NCI-H2107 treated with DMSO at 0.1 percent for 48 hours (cell line): ENCODE data around the gene ACP7.
"Not testable (repeated sequence)": the region's sequence is repeated elsewhere in the genome, so short reads cannot be mapped to it uniquely, and the experiment has no call there.

ENCODE experiments used
- DNase-seq: peaks from one replicate; lab custom pipeline; 2025; ENCODE audit not compliant: unreplicated experiment; lab: John Stamatoyannopoulos, UW

The ACP7 gene

DNA sequence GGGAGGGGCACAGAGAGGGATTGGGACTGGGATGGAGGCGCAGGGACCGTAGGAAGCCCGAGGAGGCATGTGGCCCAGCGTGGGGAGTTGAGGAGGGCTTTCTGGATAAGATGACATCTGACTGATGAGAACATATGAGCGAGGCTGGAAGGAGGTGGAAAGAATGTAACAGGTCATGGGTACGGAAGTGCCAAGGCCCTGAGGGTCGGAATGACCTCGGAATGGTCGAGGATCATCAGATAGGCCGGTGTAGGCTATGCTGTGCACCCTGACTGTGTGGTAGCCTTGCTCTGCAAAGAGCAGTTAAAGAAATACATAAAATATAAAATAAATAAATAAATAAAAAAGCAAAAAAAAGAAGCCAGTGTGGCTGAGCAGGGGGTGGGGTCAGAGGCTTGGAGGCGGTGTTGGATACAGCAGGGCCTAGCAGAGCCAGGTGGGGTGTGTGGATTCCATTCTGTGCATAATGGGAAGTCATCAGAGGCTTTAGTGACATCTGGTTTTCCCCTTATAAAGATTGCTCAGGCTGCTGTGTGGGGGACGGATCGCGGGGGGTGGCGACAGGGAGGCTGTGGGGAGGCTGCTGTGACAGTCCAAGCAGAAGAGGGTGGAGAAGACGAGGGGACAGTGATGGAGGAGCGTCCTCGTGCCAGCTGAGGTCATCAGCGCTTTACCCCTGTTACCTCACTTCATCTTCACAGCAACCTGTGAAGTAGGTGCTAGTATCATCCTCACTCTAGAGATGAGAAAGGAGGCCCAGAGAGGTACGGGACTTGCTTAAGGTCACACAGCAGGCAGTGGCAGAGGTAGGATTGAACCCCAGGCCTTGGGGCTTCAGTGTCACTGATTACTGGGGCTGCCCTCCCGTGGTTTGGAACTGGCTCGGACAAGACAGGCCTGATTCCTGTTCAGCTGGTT lies 46.4 kb downstream of the ACP7 start:
- DNase-seq, result no peak

DNA sequence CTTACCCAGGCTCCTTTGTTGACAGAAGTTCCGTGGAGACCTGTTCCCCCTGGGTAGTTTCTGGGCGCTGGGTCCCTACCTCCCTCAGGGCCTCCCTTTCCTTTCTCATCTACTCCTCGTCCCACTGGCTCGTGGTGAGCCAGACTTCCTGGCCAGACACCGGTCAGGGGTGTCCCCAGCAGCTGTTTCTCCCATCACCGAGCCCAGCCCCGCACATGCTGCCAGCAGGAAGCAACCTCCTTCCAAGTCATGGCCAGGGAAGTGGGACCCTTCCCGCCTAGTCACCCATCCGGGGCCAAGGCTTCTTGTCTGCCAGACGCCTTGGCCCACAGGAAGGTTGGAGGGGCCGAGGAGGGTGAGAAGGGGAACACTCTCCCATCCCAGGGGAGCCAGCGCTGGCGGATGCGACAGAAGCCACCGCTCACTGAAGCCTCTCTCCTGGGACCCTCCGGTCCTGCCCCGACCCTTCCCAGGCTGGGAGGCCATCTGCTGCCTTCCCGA lies 47.1 kb downstream of the ACP7 start:
- no peak for DNase-seq

DNA sequence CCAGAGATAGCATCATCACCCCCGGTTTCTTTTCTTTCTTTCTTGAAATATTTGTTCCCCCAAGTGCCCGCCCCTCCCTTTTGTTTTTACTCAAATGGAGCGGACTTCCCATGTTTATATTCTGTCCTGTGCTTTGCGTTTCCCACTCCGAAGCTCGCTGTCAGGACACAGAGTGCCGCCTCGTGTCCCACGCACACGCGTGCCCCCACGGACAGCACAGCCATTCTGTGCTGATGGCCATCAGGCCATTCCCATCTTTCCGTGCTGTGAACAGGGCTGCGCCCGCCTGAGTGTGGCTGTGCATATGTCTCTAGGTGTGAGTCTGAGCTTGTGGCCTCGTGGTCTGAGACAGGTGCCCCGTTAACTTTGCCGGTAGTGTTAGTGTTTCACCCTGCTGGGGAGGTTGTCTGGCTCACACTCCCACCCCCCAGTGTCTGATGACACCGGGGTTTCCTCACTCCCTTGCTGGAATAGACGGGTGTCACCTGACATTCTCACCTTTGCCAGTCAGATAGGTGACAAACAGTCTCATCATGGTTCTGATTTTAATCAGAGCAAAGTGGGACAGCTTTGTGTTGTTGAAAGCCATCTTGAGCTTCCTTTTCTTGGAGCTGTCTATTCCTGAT lies 48.3 kb downstream of the ACP7 start:
- DNase-seq, result no peak

DNA sequence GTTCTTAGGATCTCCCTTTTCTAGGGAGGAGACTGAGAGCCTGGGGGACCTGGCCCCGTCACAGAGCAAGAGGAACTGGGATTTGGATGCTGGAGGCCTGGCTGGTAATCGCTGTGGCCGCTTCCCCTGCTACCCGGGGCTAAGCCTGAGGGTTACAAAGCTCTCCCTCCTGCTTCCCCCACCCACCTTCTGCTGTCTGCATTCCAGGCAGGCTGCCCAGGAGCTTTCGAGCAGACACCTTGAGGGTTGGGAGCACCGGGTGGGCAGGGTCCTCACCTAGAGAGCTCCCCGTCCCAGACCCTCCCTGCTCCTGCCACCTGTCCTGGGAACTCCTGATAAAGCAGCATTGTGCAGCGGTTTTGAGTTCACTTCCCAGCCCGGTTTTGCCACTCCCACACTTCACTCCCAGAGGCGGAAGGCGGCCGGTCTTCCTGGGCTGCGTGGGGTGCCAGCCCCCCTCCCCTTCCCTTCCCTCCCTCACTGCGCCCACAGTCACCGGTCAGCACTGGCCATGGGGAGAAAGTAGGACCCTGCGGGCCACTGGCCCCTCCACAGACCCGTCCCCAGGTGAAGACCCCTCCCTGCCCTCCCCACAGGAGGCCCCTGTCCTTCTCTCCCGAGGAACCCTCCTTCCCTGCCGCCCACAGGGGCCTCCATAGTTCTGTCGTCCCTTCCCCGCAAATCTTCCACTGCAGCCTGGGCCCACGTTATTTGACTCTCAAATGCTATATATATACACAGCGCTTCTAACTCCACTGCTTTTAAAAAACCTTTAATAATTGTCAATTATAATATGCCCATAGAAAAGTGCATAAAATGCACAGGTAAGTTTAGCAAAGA lies 49.5 kb downstream of the ACP7 start:
- no peak for DNase-seq

DNA sequence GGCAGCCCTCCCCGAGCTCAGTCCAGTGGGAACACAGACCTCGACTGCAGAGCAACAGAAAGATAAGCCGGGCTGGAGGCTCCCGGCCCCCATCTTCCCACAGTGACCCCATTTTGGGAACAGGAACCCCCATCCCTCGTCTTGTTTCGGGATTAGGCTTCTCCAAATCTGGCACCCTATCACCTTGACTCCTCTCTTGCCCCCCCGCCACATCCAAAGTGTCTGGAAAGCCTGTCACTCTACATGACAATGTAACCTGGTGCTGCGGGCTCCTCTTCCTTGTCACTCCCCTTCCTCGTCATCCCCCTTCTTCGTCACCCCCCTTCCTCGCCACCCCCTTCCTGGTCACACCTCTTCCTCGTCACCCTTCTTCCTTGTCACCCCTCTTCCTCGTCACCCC lies 51.5 kb downstream of the ACP7 start:
- no peak for DNase-seq

DNA sequence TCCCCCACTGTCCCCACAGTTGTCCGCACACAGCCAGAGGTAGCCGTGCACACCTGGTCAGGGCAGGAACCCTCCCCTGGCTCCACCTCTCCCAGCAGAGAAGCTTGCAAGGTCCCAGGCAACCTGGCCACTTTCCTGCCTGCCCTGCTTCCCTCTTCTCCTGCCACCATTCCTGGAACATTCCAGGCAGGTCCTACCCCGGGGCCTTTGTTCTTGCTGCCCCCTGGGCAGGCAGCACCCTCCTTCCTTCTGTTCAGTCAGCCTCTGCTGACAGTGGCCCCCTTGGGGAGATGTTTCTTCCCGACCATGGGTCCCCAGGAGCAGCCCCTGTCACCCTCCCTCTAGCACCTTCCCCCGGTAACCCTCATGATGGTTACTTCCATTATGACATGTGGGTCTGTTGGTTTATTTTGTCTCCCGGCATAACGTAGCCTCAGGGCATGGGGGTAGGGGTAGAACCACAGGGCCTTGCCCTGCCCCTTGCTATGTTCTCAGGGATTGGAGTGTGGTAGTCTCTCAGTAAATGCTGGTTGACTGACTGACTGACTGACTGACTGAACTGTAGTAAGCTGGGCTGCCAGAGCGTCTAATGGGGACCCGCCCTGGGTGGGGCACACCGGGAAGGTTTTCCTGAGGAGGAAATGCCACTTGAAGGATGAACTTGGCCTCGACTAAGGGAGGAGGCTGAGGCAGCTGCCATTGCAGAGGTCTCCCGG lies 52.2 kb downstream of the ACP7 start:
- DNase-seq, result no peak

DNA sequence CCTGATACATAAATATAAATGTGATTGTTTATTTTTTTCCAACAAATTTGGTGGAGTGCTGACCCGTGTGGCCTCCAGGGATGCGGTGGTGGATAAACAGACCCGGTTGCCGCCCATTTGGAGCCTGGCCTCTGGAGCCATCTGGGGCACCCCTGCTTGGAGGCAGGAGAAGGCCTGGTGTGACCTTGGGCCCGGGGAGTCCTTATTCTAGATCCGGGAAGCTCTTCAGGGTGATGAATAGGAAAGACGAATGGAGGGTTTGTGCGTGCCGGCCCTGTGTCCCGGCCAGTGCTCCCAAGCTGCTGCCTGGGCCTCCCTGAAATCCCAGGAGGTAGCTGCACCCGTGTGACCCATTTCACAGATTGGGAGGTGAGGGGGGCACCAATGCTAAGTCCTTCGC lies 53.0 kb downstream of the ACP7 start:
- DNase-seq, result no peak

DNA sequence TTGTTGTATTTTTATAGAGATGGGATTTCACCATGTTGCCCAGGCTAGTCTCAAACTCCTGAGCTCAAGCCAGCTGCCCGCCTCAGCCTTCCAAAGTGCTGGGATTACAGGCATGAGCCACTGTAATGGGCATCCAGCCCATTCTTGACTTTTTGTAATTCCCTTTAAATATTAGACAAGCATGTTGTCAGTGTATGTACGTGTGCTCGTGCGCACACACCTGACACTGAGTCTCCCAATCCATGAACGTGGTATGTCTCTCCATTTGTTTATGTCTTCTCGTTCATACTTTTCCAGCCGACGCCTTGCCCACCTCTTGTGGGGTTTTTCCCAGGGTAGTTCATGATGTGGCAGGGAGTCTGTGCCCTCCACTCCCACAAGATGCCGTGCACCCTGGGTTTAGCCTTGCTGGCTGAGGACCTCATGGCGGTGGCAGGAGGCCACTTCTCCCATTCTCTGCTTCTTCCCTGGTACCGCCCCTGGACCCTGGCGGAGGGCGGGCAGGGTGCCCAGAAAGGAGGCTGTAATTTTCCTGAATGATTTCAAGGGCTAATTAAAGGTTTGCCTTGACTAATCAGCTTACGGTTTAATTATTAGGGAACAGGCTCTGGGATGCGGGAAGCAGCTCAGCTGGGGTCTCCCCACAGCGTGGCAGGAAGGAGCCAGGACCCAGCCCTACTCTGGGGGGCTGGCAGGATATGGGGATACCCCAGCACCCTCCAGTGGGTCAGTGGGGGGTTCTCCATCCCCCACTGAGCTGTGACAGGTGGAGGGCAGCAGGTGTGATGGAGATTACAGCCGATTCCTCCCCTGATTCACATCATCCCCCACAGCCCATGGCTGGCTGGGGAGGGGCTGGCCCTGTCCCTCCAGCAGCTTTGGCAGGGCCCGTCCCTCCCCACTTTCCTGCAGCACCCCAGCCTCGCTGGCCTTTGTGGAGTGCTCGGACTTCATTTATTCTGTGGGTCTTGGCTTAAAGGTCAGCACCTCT lies 54.3 kb downstream of the ACP7 start:
- DNase-seq, result no peak

DNA sequence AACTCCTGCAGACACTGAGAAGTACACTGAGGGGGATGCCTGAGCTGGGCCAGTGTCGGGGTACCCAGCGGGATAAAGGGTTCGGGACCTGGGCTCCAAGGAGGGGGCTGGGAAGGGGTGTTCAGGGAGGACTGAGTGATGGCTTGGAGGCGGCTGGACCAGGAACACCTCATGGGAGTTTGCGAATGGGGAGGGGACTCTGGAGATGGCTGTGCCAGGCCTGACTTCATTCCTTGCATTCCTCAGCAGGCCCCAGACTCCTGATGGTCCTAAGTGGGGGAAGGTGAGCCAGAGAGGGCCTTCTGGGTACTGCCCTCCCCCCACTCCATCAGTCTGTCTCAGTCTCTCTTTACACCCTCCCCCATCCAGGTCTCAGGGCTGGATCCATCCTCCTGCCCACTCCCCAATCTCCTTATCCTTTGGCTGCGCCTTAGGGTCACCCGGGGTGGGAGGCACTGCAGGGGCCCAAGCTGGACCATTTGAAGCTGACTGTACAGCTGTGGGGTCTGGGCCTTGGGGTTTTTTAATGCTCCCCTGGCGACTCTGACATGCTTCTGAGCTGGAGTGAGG lies 55.2 kb downstream of the ACP7 start:
- no peak for DNase-seq

DNA sequence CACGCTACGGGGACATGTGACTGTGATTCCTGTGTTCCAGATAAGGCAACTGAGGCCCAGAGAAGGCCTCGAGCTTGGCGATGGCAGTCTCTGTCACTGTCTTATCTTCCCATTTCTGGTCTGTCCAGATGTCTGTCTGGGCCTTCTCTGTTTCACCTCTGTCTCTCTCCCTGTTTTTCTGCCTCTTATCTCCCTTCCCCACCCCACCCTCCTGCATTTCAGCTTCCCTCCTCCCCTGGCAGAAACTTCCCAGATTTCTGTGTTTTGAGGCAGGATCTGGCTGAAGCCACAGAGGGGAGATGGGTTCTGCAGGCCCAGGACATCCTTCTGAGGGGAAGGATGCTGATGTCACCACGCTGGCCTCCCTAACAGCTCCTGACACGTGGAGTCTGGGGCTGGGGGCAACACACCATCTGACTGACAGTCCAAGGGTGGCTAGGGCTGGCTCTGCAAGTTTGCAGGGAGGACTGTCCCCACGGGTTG lies 55.8 kb downstream of the ACP7 start:
- no peak for DNase-seq

DNA sequence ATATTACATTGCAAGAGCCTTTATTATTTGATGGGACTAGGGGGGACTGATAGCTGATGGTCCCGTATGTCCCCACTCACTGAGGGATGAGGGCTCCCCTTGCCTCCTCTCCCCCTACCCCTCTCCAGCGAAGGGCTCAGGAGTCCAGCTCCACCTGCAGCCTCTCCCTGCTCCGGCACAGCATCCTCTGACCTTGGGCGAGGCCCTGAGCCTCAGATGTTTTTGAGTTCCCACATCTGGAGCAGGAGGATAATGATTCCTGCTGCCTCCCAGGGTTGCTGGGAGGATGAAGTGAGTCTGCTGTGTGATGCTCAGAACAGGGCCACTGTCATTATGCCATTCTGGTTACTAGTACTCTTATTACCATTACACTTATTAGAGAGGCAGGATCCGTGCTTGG lies 56.4 kb downstream of the ACP7 start:
- DNase-seq, result no peak

DNA sequence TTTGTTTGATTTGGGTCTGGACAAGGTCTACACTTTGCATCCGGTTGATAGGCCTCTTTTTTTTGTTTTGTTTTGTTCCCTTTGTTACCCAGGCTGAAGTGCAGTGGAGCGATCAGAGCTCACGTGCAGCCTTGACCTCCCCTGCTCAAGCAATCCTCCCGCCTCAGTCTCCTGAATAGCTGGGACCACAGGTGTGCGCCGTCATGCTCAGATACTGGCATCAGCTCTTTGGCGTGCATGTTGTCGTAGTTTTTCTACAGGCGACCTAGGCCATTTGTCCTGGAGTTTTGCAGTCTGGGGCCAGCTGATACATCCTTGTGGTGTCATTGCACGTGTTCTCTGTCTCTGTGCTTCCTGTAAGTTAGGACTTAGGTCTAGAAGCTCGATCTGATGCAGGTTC lies 57.8 kb downstream of the ACP7 start:
- DNase-seq, result no peak

DNA sequence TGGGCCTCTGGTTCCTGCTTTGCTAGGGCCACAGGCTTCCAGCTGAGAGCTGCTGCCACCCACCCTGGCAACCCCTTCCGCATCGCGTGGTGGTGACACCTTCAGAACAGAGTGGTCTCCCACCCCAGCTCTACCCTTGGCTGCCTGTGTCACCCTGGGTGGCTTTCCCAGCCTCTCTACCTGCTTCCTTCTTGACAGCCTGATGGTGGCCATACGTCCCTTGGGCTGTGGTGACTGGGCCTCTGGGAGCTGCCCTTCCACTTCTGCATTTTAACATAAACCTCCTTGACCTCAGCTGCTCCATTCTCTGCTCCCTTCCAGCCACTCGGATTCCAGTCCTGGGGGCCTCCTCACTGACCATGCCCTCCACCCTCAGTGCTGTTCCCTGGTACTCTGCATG lies 58.5 kb downstream of the ACP7 start:
- DNase-seq, result no peak

DNA sequence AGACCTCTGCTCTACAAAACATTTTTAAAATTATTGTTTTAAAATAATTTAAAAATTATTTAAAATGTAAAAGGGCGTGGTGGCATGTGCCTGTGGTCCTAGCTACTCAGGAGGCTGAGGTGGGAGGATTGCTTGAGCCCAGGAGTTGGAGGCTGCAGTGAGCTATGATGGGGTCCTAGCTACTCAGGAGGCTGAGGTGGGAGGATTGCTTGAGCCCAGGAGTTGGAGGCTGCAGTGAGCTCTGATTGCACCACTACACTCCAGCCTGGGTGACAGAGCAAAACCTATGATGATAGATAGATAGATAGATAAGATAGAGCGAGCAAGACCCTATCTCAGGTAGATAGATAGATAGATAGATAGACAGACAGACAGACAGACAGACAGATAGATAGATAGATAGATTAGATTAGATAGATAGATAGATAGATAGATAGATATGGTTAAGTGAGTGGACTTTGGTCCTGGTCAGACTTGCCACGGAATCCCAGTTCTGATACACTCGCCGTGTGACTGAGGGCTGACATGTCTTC lies 59.7 kb downstream of the ACP7 start:
- DNase-seq, result not testable (repeated sequence)

DNA sequence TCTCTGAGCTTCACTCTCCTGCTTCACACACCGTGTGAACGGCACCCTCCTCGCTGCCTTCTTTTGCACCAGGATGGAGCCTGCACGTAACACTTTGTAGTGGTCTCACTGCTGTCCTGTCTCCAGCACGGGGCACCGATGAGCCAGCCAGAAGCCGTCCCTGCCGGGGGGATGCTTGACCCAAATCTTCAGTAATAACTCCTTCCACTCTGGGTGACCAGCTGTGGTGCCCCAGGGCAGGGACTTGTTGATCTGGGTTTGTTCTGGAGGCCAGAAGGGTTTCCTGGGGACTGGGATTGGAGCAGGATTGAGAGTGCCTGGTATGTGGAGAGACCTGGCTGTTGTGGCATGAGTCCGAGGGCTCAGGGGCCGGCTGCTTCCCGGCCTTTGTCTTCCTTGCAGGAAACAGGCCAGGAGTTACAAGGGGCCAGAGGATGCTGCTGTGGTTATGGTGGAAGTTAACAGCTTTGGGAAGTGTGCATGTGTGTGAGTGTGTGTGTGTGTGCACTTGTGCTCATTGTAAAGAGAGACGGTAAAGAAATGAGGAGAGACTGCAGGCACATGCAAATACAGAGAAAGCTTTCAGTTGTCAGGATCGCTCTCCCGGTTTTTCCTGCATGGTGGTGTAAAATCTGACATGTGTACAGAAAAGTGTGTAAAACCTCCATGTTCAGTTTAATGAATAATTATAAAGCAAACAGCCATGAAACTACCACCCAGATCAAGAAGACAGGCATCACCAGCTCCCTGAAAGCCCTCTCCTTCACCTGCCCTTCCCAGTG lies 60.3 kb downstream of the ACP7 start:
- DNase-seq, result no peak

DNA sequence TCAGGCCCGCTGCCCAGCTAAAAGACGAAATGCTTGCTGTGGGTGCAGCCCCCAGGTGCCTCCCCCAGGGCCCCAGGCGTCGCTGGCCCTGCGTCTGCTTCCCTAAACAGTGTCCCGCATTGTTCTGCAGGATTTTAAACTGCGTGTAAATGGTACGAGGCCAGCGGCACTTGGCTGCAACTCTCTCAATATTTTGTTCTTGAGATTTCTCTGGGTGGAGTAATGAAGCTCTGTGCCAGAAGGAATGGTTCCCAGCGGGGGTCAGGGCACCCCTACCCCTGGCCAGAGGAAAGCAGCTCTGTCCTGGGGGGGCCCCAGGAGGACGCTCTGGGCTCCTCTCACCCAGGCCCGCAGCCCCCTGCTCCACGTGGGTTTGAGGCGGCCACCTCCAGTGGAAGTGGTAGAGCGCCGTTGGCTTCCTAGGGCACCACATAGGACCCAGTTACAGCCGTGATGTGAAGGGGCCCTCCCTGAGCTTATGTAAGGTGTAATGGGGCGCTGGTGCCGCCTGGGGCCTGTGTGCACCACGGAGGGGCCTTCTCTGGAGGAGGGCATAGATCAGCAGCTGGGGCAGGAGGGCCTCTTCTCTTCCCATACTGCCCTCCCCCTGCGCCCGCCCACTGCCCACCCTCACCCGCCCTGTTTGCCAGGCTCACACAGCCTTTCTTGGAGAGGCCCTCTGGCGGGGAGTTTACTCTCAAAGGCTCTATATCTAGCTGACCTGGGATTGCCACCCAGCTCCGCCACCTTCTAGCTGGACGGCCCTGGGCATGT lies 61.2 kb downstream of the ACP7 start:
- no peak for DNase-seq

DNA sequence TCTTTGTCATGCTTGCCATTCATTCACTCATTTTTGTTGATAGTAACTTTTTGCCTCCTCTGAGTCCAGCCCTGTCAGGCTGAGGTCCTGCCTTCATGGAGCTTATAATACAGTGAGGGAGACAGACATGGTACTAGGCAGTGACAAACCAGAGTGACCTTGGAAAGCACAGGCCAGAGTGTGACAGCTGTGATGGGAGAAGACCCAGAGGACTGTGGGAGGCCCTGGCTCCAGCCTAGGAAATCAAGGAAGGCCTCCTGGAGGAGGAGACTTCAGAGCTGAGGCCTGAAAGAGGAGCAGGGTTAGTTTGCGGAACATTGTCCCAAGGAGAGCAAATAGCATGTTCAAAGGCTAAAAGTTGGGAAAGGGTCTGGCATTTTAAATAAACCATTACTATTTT lies 61.9 kb downstream of the ACP7 start:
- DNase-seq, result no peak
